ENCODE data around the gene GPR183.

GPR183 gene

GRCh38 chr13:99295488-99296252, 11.5 kb downstream of the GPR183 start:
- DNase-seq (ENCODE audit: low read depth in 2 of 2) = no peak

- DNase-seq (ENCODE audit: low read depth in 2 of 2) = no peak
Measured at GRCh38 chr13:99294958-99295357, 12.2 kb downstream of the GPR183 start.

GRCh38 chr13:99294198-99294597, 13.0 kb downstream of the GPR183 start:
- DNase-seq (ENCODE audit: low read depth in 2 of 2) = no peak

DNA sequence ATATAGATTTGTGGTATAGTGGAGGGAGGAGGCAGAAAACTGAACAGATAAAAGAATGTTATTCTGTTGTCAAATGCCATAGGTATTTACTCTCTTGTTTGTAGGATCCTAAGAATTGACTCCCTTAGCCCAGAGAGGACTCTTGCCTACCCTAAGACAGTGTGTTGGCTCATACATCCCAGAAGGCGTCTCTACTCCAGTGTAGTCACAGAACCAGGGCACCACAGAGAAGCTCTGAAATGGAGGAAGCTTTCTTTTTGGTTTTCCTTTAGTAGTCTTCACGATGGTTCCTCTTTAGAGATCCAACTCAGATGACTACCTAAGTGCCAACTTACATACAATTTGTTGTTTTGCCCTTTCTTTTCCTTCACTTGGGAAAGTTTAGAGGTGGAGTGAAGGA, 14.0 kb downstream of the GPR183 start:
- no peak for DNase-seq (ENCODE audit: low read depth in 2 of 2)

- no peak for DNase-seq (ENCODE audit: low read depth in 2 of 2)
Measured at GRCh38 chr13:99290894-99291293, 16.3 kb downstream of the GPR183 start.

- peak in 1 of 2 donors; percentile 72 for DNase-seq (ENCODE audit: low read depth in 2 of 2)
Measured at GRCh38 chr13:99289674-99290337, 17.4 kb downstream of the GPR183 start.

DNA sequence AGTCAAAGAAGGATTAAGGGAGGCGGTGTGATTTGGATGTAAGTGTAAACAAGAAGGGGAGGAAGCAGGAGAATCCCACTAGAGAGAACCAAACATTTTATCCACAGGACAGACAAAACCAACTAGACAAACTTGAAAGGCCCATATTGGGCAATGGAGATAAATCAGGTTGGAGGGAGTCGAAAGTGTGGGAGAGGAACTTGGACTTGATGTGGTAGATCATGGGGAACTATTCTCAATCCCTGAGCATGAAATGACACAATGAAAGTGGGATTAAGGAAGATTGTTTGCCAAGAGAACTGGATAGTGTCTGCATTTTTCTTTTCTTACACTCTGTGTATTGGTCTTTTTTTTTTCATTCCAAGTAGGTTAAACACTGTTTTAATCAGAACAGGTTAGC, 17.9 kb downstream of the GPR183 start:
- DNase-seq (ENCODE audit: low read depth in 2 of 2) = no peak

DNA sequence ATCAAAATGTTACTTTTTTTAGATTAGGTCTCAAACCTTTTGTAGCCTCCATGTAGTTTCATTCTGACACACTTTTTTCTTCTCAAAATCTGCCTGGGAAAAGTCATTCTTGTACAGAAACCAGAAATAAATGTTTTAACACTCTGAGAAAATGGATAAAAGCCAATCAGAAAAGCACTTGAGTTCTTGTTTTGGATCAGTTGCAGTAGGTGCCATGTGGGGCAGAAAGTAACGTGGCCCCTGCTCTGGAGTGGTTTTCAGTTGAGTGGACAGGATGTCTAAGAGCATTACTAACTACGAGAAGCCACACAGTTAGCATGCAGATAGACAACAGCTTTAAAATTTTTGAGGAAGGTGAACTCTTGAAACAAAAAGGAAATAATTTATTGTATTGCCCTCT, 19.1 kb downstream of the GPR183 start:
- peak in 1 of 2 donors; percentile 70 for DNase-seq (ENCODE audit: low read depth in 2 of 2)

DNA sequence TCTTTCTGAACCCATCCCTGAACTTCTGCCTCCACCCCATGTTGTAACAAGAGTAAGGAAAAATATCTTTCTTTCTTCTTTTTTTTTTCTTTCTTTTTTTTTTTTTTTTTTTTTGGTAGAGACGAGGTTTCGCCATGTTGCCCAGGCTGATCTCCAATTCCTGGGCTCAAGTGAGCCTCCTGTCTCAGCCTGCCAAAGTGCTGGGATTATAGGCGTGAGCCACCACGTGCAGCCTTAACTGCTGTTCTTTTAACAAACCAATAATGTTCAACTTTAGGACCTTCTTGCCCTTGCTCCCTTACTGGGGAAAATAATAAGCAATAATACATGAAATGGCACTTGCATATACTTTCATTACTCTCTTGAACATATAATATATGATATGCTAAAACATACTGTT, 19.6 kb downstream of the GPR183 start:
- DNase-seq (ENCODE audit: low read depth in 2 of 2) = no peak

GRCh38 chr13:99285432-99286182, 21.6 kb downstream of the GPR183 start:
- DNase-seq (ENCODE audit: low read depth in 2 of 2) = no peak

GRCh38 chr13:99282264-99283231, 24.7 kb downstream of the GPR183 start:
- no peak for DNase-seq (ENCODE audit: low read depth in 2 of 2)

DNA sequence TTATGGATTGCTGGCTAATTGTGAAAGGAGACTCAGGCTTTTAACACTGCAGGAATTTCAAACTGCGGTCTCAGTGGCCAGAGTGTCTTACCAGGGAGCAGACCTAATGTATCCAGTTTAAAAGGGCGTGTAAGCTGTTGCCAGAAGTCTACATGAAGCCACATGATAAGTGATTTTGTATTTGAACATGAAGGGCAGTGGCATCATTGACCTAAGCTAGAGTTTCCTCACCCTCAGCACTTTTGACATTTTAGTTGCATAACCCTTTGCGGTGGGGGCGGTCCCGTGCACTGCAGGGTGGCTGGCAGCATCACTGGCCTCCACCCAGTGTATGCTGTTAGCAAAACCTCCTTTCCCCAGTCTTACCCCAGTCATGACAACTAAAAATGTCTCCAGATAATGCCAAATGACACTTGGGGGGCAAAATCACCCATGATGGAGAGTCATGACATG, 25.4 kb downstream of the GPR183 start:
- DNase-seq (ENCODE audit: low read depth in 2 of 2) = no peak

DNA sequence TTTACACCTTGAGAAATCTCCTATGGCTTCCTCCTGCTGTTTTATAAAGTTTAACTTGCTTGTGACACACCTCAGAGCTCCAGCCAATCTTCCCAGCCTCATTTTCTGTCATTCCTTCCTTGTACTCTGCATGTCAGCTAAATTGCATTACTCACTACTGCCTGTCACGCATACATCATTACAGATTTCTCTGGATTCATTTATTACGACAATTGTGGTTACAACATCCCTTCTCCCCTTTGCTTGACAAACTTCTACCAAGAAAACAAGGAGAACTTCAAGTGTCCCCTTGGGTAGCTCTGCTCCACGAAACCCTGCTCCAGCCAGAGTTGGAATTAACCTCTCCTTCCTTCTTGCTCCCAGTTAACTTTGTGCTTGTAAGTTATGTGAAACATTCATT, 27.0 kb downstream of the GPR183 start:
- no peak for DNase-seq (ENCODE audit: low read depth in 2 of 2)

DNA sequence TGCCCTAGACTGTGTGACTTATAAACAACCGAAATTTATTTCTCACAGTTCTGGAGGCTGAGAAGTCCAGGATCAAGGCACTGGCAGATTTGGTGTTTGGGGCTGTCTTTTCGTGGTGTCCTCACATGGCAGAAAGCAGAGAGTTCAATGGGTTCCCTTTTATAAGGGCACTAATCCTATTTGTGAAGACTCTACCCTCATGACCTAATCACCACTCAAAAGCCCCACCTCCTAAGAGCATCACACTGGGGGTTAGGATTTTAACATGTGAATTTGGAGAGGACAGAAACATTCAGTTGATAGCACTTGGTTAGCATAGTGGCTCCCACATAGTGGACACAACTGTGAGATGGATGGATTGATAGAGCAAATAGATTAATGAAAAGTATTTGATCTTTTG, 27.6 kb downstream of the GPR183 start:
- no peak for DNase-seq (ENCODE audit: low read depth in 2 of 2)

GRCh38 chr13:99278843-99279242, 28.4 kb downstream of the GPR183 start:
- no peak for DNase-seq (ENCODE audit: low read depth in 2 of 2)

DNA sequence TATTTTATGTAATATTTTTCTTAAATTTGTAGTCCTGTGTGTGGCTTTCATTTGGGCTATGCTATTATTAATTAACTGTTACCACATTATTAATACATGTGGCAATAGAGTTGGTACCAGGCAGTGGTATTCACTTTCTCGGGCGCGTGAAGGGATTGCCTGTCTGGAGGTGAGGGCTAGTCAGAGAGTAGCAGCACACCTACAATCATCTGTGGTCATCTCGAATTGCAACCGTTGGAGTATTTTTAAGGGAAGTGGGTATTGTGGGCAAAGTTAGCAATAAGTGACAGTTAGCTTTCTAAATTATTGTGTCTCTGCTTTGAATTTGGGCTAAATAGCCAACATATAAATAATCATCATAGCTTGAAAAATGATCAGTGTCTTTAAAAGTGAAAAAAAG, 29.0 kb downstream of the GPR183 start:
- no peak for DNase-seq (ENCODE audit: low read depth in 2 of 2)

GRCh38 chr13:99277629-99278028, 29.6 kb downstream of the GPR183 start:
- no peak for DNase-seq (ENCODE audit: low read depth in 2 of 2)

DNA sequence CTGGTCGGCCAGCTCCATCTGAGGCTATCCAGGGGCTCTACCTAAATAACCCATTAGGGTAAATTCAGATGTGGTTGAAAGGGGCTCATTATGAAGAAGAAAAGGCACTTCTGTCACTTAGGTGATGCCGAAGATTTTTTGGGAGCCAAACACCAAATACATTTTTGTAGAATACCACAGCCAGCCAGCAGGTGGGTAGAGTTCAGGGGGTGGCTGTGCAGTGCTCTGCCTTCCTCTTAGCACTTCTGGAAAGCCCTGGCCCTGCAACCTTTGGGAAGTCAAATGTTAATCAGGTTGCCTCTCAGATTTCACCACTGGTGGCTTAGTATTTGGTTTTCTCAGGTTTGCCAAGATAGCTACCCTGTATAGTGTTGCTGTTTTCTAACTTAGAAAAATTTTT, 30.5 kb downstream of the GPR183 start:
- no peak for DNase-seq (ENCODE audit: low read depth in 2 of 2)

DNA sequence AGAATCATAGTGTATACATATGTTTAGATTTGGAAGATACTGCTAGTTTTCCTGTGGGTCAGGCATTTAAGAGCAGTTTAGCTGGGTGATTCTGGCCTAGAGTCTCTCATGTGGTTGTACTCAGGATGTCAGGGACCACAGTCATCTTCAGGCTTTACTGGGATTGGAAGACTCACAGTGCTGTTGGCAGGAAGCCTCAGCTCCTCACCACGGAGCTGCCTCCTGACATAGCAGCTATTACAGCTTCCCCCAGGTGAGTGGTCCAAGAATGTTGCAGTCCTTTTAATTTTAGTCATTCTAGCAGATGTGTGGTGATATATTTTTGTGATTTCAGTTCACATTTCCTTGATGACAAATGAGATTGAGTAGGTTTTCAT, 32.1 kb downstream of the GPR183 start:
- DNase-seq (ENCODE audit: low read depth in 2 of 2) = peak; percentile 31 to 50

DNA sequence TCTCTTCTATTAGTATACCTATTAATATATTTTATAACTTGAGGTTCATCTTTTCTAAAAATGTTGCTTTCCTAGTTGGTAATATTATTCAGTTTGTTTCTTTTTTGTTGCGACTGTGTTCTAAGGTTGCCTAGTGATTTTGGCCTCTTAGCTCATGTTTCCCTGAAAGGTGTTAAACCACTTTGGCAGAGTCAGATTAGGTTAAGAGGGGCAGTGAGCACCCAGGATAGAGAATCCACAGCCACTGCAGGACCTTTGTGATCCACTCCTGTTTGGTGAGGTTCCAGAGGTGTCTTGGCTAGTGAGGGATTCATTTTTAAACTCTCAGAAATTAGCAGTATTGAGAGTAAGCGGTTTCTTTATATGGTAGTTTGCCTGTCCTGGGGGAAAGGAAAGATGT, 34.1 kb downstream of the GPR183 start:
- no peak for DNase-seq (ENCODE audit: low read depth in 2 of 2)

GRCh38 chr13:99272481-99272880, 34.7 kb downstream of the GPR183 start:
- DNase-seq (ENCODE audit: low read depth in 2 of 2) = no peak

GRCh38 chr13:99271249-99271648, 36.0 kb downstream of the GPR183 start:
- DNase-seq (ENCODE audit: low read depth in 2 of 2) = no peak
